Body of pancreas (tissue), 4 donors: Measurements from ENCODE around the gene TIMM10B. TPM values are rescaled to one million over a fixed set of nuclear protein-coding genes. Genes with fewer than 3 reads are reported as not detected.

Experiments used
- ATAC-seq: fragments of 150-250 bp; one replicate; pipeline ENCODE4 v1.9.1; 2016
- DNase-seq, 4 donors: peaks; one replicate each; pipeline ENCODE4 v3.0.0-alpha.2; 2019
- H3K27ac ChIP-seq, 4 donors: fragments of 200-600 bp; sonication (generic); 1 replicate in 3 of 4; 2 replicates in 1 of 4; pipeline versions ENCODE4 v1.5.1 to v1.6.1; 2016 to 2019; ENCODE audit warnings: mild to moderate bottlenecking in 1 of 4, mixed read lengths in 1 of 4, moderate library complexity in 1 of 4
- H3K27me3 ChIP-seq, 2 donors: fragments of 200-600 bp; sonication (generic); one replicate each; pipeline ENCODE4 v1.6.0; 2016; ENCODE audit warnings: mild to moderate bottlenecking in 1 of 2
- H3K36me3 ChIP-seq, 2 donors: fragments of 200-600 bp; sonication (generic); replicated peaks in 1 of 2; 2 replicates each; pipeline ENCODE4 v1.5.1; 2016; ENCODE audit warnings: low read depth in 2 of 2; ENCODE audit not compliant: insufficient read depth in 1 of 2
- H3K4me1 ChIP-seq: fragments of 200-600 bp; sonication (generic); one replicate; pipeline ENCODE4 v1.6.0; 2016
- H3K4me3 ChIP-seq, 2 donors: fragments of 200-600 bp; sonication (generic); 1 replicate in 1 of 2; 2 replicates in 1 of 2; pipeline ENCODE4 v1.5.1; 2016 to 2019
- H3K9me3 ChIP-seq, 3 donors: fragments of 200-600 bp; sonication (generic); 1 replicate in 2 of 3; 2 replicates in 1 of 3; pipeline ENCODE4 v1.5.1; 2016
- POLR2A ChIP-seq, 3 donors: fragments of 450-650 bp; IDR thresholded peaks; one replicate each; pipeline ENCODE4 v1.6.1; 2016; ENCODE audit warnings: antibody characterized with exemption in 3 of 3, mild to moderate bottlenecking in 2 of 3
- WGBS, 2 donors: methylation state at CpG; one replicate each; pipeline ENCODE4 v1.1.5; 2017; 5-methylcytosine and 5-hydroxymethylcytosine counted together
- intact Hi-C: fragments of 100-400 bp; cut with DNase I; formaldehyde crosslinking; loops from one replicate; pipeline ENCODE4 v1.15.1; 2023
- total RNA-seq, 2 donors: library from RNA; depleted of rRNA; stranded (reverse); fragments of >200 nt; gene quantifications; one replicate each; pipeline ENCODE4 v1.1.0, GENCODE V29; 2016
- TF ChIP-seq, protein P1 (sequence below), 7 experiments: fragments of 450-650 bp in 4 of 7; fragments of 200-600 bp in 3 of 7; sonication (generic) in 3 of 7; IDR thresholded peaks; one replicate each; pipeline ENCODE4 v1.5.1; 2016 to 2019; ENCODE audit warnings: antibody characterized with exemption in 7 of 7

Gene TIMM10B
- total RNA-seq, 2 donors from 2014 or later: 17.1 to 22.3 TPM

DNA sequence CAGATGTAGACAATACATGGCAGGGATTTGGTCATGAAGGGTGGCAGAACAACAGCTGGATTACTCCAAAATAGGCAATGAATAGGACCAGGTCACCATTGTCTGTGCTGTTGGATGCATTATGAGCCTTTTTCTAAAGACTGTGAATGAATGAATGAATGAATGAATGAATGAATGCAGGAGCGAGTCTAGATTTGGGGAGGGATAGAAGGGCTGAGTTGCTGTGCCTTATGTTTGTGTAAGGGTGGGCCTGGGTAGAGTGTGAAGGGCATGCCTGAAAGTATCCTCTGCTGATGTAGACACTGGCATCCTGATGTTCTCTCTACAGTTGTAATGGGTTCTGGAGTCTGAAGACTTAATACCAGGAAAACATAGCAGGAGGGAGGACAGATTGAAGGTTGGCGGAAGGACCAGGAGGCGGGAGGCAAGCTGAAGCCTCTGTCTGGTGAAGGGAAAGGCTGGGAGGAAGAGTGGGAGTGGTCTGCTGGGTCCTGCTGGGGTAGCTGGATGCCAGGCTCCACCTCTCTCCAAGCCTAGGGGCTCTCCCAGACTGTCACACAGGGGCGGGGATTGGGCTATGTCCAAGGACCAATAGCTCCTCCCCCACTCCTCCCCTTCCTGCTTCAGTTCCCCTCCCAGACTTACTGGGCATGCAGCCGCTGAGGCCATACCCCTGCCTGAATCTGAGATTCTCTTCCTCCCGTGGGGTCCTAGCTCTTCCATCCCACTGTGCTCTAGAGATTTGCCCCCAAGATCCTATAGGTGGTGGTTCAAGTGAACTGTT, 12.4 kb upstream of the TIMM10B start:
- Histone ChIP-seq H3K4me1 (peaks cover 19% of the 10 kb centered on the region), H3K27ac (peak overlapping the region in 2 of 4 donors; percentile 1 to 20), H3K27me3 (no peaks in the 10 kb centered on the region), H3K9me3 (no peaks in the 10 kb centered on the region), H3K36me3 (no peaks in the 10 kb centered on the region), H3K4me3 (no peak overlapping the region)
- TF ChIP-seq, protein P1, sequence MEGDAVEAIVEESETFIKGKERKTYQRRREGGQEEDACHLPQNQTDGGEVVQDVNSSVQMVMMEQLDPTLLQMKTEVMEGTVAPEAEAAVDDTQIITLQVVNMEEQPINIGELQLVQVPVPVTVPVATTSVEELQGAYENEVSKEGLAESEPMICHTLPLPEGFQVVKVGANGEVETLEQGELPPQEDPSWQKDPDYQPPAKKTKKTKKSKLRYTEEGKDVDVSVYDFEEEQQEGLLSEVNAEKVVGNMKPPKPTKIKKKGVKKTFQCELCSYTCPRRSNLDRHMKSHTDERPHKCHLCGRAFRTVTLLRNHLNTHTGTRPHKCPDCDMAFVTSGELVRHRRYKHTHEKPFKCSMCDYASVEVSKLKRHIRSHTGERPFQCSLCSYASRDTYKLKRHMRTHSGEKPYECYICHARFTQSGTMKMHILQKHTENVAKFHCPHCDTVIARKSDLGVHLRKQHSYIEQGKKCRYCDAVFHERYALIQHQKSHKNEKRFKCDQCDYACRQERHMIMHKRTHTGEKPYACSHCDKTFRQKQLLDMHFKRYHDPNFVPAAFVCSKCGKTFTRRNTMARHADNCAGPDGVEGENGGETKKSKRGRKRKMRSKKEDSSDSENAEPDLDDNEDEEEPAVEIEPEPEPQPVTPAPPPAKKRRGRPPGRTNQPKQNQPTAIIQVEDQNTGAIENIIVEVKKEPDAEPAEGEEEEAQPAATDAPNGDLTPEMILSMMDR (IDR thresholded peaks at IDR 0.05): no peak
- TF ChIP-seq POLR2A (IDR thresholded peaks at IDR 0.05): peak in 2 of 3 donors; percentile 15 to 19
- intact Hi-C loops: no loop called here
- WGBS, 2 donors: 43 to 48% methylated on average over 6 of the region's 6 CpGs
- ATAC-seq: peak; percentile 38
- peak; percentile 69 to 86 (median 82) for DNase-seq

DNA sequence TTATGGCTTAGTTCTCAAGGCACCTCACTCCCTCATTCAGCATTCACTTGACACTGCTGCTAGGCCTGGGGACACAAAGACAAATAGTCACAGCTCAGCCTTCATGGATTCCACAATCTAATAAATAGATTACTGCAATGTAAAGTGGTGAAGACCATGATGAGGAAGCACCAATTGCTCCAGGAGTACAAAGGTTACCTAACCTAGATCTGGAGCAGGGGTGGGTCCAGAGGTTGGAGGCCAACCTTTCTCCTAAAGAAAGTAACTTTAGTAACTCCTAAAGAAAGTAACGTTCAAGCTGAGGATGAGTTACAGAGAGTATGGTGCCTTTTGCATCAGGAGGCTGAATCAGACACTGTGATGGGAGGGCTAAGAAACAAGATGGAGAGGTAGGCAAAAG, 11.7 kb upstream of the TIMM10B start:
- Histone ChIP-seq H3K27me3 (no peaks in the 10 kb centered on the region), H3K27ac (no peak overlapping the region), H3K4me1 (peaks cover 24% of the 10 kb centered on the region), H3K9me3 (no peaks in the 10 kb centered on the region), H3K36me3 (no peaks in the 10 kb centered on the region), H3K4me3 (no peak overlapping the region)
- intact Hi-C loops: no loop called here
- WGBS, 2 donors: 83 to 91% methylated on average over 1 of the region's 1 CpG
- DNase-seq (no peak), ATAC-seq (no peak)
- TF ChIP-seq, protein P1 (IDR thresholded peaks at IDR 0.05): no peak
- TF ChIP-seq POLR2A (IDR thresholded peaks at IDR 0.05): no peak

DNA sequence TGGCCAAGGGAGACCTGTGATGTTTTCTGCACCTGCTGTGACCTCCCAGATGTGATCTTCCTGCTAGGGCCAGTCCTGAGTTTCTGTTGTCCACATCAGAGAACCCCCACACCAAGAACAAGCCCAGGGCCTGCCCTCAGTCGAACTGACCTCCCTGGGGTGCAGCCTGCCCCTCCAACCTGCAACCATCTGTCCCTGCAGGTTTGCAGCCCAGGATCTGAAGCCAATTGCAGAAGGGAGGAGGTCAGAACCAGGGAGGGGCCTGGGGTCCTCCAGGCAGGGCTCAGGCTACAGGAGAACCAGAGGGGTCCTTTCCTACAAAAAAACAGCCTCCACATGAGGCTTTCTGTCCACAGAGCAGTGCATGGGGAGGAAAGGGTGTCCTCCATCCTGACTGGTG, 8.4 kb upstream of the TIMM10B start:
- H3K4me3 ChIP-seq: no peak overlapping the region
- H3K27ac ChIP-seq: peak overlapping the region in 1 of 4 donors; percentile 96
- intact Hi-C loops: no loop called here
- TF ChIP-seq, protein P1 (IDR thresholded peaks at IDR 0.05): no peak
- TF ChIP-seq POLR2A (IDR thresholded peaks at IDR 0.05): no peak
- no peak for ATAC-seq
- 50% methylated on average over 1 of the region's 1 CpG for WGBS, 2 donors
- no peaks in the 10 kb centered on the region for H3K9me3 ChIP-seq
- H3K4me1 ChIP-seq: peaks cover 52% of the 10 kb centered on the region
- H3K27me3 ChIP-seq: no peaks in the 10 kb centered on the region
- peak in 1 of 4 donors; percentile 16 for DNase-seq
- H3K36me3 ChIP-seq: peaks cover 0 to 5% of the 10 kb centered on the region in 2 donors

DNA sequence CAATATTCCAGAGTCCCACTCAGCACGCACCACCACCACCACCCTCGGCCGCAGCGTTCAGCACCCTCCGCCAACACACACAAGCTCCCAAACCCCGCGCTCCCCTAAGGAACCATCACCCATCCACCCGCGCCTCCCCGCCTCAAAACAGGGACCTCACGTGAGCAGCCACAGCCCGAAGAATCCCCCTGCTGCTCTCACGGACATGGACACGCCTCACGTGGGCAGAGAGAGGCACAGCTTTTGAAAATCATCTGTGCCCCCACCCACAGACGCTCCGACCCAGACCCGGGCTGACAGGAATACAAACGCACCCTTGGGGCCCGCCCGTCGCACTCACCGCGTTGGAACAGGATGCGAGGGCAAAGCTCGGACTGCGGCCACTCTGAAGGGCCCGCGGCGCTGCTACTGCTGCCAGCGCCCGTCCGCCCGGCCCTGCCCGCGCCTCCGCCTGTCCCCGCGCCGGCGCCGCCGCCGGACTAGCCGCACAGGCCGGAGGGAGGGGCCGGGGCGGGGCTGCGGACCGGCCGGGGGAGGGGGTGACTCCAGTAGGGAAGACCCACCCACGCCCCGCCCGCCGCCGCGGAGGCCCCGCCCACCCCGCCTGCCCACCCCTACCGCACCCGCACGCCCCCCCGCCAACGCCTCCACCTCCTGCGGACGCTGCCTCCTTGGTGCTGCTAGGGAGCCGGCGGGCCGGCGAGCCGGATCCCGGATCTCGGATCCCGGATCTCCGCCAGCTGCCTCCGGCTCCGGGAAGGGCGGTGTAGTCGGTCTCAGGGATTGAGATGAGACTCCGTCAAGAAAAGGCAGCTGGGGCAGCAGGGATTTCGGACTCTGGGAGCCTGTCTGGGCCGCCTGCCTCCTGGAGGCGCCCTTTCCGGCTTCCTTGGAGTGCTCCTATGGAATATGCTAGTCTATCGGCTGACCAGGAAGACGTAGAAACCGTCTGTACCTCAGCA, 7.6 kb upstream of the TIMM10B start, which contains the start of gene TRIM3:
Gene TRIM3 (minus strand): TSS at position 491 of the 962 bp plus-strand sequence. CDS start 8,246 bp downstream, outside the sequence.
- Histone ChIP-seq H3K4me1 (peaks cover 56% of the 10 kb centered on the region), H3K27me3 (no peaks in the 10 kb centered on the region), H3K9me3 (no peaks in the 10 kb centered on the region), H3K36me3 (peaks cover 0 to 10% of the 10 kb centered on the region in 2 donors), H3K27ac (peak within 1 kb of the TSS; percentile 90 to 97 (median 96)), H3K4me3 (peak within 1 kb of the TSS; percentile 58 to 63)
- DNase-seq (peak; percentile 95 to 96 (median 96)), ATAC-seq (peak; percentile 82)
- intact Hi-C loops: no loop called here
- 0% methylated on average over 24 to 51 of the region's 87 CpGs for WGBS, 2 donors
- TF ChIP-seq POLR2A (IDR thresholded peaks at IDR 0.05): peak; percentile 74 to 81 (median 80)
- TF ChIP-seq, protein P1 (IDR thresholded peaks at IDR 0.05): peak in 2 of 7 experiments; percentile 6 to 9
